Measurements from ENCODE around the gene ZNF76. TPM values are rescaled to one million over a fixed set of nuclear protein-coding genes. Genes with fewer than 3 reads are reported as not detected.
A peak's percentile ranks its signal among the peaks of the same experiment; 100 is the strongest.

Gene ZNF76
- total RNA-seq, 1 donor from 2014 or later: 57.9 TPM

DNA sequence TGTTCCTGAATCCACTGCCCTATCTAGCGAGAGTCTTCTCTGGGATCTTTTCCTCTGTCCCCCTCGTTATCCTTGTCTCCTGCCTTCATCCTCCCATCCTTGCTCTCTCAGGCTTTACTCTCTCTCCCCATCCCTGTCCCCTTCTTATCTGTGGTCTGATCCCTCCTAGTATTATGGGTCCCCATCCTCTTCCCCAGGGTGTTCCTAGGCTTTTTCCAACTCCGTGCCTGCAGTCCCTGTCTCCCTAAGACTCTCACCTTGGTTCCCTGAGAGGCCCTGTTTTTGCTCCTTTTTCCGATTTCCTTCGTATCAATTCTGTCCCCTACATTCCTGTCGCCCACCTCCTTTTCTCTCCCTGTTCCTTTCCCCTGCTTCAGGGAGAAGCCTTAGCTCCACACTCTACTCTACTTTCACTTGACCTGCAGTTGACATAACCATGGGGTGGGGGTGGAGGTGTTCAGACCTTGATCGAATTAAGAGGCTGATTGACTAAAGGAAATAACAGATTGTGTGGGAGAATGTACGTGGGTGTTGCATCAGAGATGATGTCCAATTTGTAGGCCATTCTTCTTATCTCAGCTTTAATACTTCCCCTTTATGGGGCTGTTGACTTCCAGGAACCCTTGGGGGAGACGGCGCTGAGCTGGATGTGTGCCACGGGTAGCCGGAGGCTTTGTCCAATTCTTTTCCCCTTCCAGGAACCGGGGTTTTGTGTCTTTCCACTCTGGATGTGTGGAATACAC, 83.7 kb downstream of the ZNF76 start:
- Mint-ChIP-seq H3K27me3 (no peaks in the 10 kb centered on the region), H3K9me3 (no peaks in the 10 kb centered on the region), H3K36me3 (ENCODE audit: low read depth) (peaks cover 31% of the 10 kb centered on the region), H3K4me3 (peak overlapping the region; percentile 87), H3K27ac (peak overlapping the region; percentile 83), H3K4me1 (peaks cover 59% of the 10 kb centered on the region)
- POLR2A ChIA-PET: interaction anchor here (0.5 to 3.8 kb wide), 12 partner anchors 11 to 390 kb away, joined by 3 to 29 read pairs (median 6); partner anchors contain the start of genes FANCE and RPL10A
- no peak for DNase-seq
- peak; percentile 7 for ATAC-seq (ENCODE audit: low read depth)
- TF ChIP-seq CTCF (IDR thresholded peaks at IDR 0.05): no peak
- CTCF ChIA-PET: interaction anchor here (1.0 to 5.2 kb wide), 9 partner anchors 15 to 125 kb away, joined by 3 to 84 read pairs (median 6); partner anchors contain the start of genes FANCE and RPL10A
- intact Hi-C loops (cut with micrococcal nuclease): loop anchor here (2.0 to 5.0 kb wide), 2 partner anchors 52 to 389 kb away; no protein-coding TSS in a partner anchor

DNA sequence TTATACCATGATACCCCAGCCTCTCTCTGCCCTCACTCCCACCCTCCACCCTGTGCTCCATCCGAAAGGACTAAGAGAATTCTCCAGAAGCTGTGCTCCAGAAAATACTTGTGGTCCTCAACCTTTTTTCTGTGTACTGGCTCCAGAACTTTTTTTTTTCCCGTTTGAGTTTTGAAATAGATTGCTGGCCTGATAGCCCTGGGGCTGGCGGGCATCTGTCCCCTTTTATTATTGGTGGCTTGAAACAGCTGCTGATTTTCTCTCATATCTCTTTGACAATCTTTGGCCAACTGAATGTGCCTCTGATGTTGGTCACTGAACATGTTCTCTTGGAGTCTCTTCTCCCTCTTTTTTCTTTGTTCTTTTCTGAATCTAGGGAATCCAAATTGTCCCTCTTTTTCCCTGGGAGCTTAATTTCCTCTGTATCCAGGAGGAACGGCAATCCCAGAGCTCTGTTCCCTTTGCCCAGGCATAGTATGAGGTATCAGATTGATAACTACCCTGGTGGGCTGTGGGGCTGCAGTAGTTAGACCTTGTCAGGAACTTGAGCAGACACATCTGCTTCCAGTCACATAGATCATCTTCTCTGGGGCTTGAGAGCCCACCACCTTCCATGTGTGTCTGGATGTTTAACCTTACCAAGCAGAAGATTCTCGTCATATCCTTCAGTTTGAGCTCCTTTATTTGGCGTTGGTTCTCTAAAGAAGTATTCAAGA, 84.5 kb downstream of the ZNF76 start:
- Mint-ChIP-seq H3K4me1 (peaks cover 63% of the 10 kb centered on the region), H3K27ac (peak overlapping the region; percentile 83), H3K36me3 (ENCODE audit: low read depth) (peaks cover 37% of the 10 kb centered on the region), H3K4me3 (peak overlapping the region; percentile 87), H3K27me3 (no peaks in the 10 kb centered on the region), H3K9me3 (no peaks in the 10 kb centered on the region)
- intact Hi-C loops (cut with micrococcal nuclease): loop anchor here (2.0 to 5.0 kb wide), 2 partner anchors 51 to 388 kb away; no protein-coding TSS in a partner anchor
- no peak for ATAC-seq (ENCODE audit: low read depth)
- no peak for TF ChIP-seq CTCF (IDR thresholded peaks at IDR 0.05)
- ChIA-PET POLR2A (interaction anchor here (0.5 to 3.8 kb wide), 6 partner anchors 18 to 124 kb away, joined by 3 to 29 read pairs (median 13); partner anchors contain the start of genes FANCE and RPL10A), CTCF (interaction anchor here (0.7 to 5.2 kb wide), 9 partner anchors 16 to 124 kb away, joined by 3 to 84 read pairs (median 4); partner anchors contain the start of gene FANCE)
- no peak for DNase-seq

Other genes with a start within 250 kb of the ZNF76 start
- not detected in 2 replicates for gene TCP11, start 118.4 kb upstream of the ZNF76 start, total RNA-seq
- not detected in 2 replicates for gene SCUBE3, start 45.8 kb upstream of the ZNF76 start, total RNA-seq
- gene DEF6, start 38.1 kb downstream of the ZNF76 start, total RNA-seq: 68.7 and 79.9 TPM in 2 replicates
- 20.2 and 21.4 TPM in 2 replicates for gene PPARD, start 82.8 kb downstream of the ZNF76 start, total RNA-seq
- 8.5 and 9.2 TPM in 2 replicates for gene FANCE, start 192.6 kb downstream of the ZNF76 start, total RNA-seq
- gene RPL10A, start 208.7 kb downstream of the ZNF76 start, total RNA-seq: 2,485 and 2,644 TPM in 2 replicates
- 0.13 and 0.34 TPM in 2 replicates for gene TEAD3, start 237.3 kb downstream of the ZNF76 start, total RNA-seq

Data from activated B cell treated with CpG ODN at 0.5 μM for 24 hours (primary cell).